HG02870 (cell line): ENCODE measurements around the gene SLC25A1.

Source experiments
- ATAC-seq: cut with Tn5 transposase; IDR thresholded peaks from one replicate; pipeline ENCODE4 v1.9.1; 2021; ENCODE audit warnings: mild to moderate bottlenecking, moderate library complexity; ENCODE audit not compliant: unreplicated experiment

Gene SLC25A1

DNA sequence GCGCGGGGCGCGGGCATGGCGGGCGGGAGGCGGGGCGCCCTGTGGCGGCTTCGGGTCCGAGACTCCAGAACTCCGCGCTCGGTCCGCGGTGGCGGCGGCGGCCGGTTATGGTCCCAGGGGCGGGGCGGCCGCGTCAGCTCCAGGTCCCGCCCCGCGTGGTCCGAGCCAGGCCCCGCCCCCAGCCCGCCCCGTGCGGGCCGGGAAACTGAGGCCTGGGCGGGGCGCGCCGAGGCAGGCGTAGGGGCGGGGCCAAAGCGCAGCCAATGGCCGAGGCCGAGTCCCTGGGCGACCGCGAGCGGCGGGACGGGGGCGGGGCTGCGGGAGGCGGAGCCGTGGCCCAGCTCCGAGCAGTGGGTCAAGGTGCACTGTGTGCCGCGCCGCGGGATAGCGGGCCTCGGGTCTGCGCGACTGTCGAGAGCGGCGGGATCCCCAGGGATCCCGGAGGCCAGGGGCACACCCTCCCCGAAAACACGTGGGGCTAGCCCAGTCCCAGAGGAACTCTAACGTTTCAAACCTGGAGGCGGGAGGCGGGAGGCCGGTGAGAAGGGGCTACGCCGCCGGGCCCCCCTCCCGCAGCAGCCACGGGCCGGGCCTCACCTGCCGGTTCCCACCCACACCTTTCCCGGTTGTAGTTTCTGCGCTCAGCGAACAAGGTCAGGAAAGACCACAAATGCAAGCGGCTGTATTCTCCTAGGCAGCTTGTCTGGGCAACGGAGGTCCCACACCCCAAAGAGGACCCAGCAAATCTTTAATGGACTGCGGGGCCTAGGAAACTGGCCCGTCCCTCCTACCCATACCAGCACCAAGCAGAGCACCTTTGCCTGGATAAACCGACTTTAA is at the start of gene SLC25A1:
TSS of gene SLC25A1 (minus strand) at position 80 of the 840 bp plus-strand sequence. CDS start at position 17, 63 bp downstream.
- ATAC-seq = peak; percentile 60

DNA sequence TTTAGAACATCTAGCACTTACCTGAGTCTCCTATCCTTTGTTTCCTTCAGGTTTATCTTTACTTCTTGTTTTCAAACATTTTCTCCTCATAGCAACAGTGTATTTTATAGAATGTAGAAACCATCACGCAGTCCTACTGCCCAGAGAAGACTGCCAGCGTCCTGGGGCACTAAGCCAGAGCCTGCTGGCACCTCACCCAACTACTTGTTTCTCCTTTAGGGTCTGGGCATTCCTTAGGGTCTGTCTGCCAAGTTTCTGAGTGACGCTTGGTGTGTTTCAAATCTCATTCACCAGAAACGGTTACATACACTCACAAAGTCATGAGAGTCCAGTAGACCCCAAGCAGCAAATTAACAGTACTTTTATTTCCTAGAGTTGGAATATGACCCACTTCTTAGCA is 49.6 kb upstream of the SLC25A1 start:
- ATAC-seq = no peak

DNA sequence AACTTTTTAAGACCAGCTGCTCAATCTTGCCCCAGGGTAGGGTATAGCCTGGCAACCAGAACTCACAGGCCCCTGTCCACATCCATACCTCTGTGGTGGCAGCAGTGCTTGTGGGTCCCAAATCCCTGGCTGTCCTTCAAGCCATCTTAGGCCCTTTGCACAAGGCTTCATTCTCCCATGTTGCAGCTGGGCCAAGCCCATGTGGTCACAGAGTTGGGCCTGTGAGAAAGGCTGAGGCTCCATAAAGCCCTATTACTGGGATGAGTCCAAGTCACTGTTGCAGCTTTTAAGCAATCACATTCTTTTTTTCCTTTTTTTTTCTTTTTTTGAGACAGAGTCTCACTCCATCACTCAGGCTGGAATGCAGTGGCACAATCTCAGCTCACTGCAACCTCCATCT is 47.9 kb upstream of the SLC25A1 start:
- ATAC-seq = no peak

DNA sequence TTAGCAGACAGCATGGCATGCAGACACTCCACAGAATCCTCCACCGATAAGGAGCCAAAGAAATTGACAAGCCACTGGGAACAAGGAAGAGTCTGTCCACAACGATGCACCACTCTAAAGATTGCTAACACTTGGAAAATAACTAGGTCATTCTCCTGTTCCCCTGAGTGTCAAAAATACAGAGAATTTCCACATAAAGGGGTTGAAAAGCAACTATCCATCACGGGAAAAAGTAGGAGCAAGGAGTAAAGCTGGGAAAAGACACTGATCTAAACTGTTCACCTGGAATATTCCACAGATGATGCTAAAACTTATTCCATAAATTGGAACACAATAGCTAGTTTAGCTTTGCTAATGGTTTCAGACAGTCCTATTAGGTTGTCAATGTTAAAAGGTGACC is 47.0 kb upstream of the SLC25A1 start:
- no peak for ATAC-seq

DNA sequence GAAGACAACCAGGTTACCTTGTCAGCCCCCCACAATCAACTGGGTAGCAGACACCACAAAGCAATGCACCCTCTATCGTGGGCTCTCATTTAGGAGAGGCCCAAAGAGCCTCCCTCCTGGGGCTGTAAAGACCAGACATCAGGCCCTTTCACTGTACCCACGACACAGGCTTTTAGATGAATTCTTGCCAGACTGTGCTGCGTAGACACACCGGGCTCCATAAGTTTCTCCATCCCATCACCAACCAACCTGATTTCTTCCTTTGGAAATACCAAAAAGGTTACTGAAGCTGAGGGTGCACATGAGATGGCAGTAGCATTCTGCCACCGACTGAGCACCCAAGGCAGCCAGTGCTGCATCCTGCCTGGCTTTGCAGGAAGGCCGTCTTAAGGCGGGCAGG is 46.4 kb upstream of the SLC25A1 start:
- no peak for ATAC-seq

DNA sequence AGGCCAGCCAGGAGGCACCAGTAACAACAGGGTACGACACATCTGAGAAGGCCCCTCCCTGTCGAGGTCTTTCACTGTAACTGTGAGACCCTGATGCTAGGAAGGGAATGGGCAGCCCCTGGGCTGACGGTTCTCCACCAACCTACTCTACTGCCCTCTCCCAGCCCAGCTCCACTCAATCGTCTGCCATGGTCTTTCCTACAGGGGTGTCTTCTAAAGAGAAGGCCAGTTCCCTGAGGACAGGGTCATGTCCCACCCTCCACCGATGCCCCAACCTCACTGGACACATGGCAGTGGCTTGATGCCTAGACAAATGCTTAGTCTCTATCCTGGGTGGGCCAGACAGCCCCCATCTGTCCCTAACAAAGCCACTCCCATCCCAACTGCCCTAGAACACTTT is 46.0 kb upstream of the SLC25A1 start:
- no peak for ATAC-seq

DNA sequence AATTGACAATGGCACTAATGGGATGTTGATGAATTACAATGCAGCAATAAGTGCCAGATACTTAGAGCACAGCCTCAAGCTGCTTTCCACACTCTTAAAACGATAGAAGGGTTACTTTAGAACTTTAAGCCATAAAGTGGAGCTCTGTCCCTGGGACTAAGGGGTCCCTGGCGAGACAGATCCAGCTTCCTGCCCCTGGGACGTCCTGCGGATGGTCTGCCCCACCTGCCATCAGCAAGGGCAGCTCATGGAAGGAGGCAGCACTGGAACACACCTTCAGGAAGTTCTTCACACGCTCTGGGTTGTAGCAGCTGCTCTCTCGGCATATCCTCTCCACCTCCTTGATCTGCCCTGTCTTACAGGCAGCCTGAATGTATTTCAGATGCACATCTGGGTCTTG is 45.1 kb upstream of the SLC25A1 start:
- no peak for ATAC-seq

DNA sequence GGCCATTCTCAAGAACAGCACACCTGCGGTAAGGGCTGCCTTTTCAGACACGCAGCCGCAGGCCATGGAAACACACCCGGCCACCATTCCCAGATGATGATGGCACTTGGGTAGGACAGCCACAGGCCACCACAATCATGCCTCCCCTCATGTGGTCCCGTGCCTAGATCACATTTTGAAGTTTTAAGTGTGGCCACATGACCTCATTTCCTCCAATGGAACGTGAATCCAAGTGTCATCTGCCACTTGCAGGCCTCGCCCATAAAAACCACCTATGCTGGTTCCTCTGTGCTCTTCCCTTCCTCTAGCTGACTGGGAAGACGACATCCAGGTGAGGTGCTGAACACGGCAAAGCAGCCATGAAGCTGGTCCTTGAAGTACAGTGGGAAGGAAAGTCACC is 44.6 kb upstream of the SLC25A1 start:
- ATAC-seq = no peak

DNA sequence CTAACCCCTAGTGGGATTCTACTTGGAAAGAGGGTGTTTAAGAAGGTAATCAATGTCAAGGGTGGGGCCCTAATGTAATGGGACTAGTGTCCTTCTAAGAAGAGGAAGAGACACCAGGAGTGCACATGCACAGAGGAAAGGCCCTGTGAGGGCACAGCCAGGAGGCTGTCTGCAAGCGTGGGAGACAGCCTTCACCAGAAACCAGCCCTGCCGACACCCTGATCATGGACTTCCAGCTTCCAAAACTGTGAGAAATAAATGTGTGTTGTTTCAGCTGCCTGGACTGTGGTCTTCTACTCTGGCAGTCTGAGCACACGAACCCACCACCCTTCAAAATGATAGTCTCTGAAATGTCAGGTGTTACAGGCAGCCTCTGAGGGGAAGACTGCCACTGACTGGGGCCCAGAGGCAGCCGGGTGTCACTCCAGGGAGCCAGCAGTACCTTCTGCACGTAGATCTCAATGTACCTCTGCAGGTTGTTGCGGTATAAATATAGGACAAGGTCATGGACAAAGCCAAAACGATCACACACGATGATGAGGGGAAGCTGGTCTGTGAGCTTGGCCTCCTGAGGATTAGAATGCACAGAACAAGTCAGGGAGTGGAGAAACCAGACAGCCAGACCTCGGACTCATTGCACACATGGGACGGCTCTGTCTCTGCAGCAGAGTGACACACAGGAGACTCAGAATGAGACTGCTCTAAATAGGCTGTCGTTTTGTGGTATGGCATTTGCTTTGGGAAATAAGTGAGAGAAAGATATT is 43.9 kb upstream of the SLC25A1 start:
- ATAC-seq = no peak

DNA sequence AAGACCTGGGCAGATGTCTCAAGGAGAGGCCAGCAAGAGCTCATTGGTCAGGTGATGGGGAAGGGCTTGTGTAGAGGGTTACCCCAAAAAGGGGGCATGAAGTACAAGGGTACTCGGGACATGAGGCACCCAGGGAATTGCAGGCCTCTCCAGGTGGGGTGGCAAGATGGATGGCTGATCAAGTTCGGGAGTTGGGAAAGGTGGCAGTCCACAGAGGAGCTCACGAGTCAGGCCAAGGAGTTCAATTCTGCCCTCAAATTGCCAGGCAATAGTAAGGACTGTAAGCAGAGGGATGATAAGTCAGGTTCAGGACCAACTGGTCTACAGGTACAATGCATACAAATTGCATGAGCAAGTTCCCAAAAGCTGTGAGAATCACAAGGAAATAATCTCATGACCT is 42.3 kb upstream of the SLC25A1 start:
- no peak for ATAC-seq

DNA sequence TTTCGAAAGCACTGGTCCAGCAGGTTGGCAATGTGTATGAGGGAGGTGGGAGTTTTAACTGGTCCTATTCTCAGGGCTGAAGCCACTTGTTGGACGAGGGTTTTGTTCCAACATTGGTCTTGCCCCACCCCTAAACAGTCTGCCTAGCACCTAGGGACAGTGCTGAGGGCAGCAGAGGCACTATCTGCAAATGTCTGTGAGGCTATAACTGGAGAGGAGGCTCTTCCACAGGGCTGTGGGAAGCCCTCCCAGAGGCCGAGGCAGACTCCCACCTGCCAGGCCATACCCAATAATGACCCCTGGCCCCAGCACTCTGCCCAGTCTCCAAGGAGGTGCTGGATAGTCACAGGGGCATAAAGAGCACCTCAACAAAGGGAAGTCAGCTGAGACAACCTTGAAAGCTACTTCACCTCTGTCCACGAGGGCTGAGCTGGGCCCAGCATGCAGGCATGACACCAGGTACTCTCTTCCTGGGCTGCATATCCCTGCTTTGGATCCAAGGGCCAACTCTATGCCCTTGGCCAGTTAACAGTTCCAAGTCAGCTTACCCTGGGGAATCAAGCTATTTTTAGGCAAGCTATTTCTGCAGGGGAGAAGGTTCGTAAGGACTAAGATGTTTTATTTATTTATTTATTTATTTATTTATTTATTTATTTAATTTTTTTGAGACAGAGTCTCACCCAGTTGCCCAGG is 40.2 kb upstream of the SLC25A1 start:
- ATAC-seq = no peak

DNA sequence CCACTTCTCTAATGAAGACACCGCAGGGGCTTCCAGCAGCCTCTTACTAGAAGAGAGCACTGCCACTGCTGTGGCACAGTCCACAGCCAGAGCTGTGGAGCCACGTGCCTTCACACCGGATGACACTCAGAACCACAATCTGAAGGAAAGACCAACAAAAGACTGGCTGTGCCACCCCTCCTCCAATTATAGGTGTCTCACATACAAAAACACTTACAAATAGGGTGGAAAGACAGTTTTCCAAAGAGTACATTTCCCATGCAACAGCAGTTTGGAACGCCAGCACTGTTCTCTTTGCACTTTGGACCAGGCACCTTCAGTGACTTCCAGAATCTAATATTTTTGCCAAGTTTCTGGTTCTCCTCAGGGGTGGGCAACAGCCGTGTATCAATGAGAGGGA is 38.0 kb upstream of the SLC25A1 start:
- no peak for ATAC-seq

DNA sequence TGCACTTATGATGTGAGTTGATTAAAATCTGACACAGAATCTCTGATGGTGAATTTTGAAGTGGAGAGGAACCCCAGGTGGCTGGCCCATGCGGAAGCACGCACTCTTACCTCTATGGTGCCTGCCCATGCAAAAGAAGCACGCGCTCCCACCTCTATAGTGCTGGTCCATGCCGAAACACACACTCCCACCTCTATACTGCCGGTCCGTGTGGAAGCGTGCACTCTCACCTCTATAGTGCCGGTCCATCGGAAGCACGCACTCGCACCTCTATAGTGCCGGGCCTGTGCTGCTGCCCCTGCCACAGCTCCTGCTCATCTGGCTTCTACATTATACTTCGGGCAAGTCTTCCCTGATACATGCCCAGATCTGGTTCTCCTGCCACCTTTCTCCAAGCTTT is 36.8 kb upstream of the SLC25A1 start:
- ATAC-seq = no peak

DNA sequence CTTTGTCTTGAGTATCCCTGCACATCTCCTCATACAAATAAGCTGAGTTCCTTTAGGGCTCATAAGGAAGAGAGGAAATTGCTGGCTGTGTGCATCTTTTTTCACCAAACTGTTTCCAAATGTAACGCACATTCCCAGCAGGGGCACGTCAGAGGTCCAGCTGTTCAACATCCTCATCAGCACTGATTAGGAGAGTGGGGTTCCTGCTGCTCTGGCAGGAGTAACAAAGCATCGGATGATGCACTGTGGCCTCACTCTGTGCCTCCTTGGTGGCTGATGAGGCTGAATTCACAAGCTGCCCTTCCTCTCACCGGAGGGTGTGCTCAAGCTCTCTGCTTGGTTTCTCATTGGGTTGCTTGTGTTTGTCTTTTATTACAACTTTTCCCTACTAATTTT is 35.5 kb upstream of the SLC25A1 start:
- no peak for ATAC-seq

DNA sequence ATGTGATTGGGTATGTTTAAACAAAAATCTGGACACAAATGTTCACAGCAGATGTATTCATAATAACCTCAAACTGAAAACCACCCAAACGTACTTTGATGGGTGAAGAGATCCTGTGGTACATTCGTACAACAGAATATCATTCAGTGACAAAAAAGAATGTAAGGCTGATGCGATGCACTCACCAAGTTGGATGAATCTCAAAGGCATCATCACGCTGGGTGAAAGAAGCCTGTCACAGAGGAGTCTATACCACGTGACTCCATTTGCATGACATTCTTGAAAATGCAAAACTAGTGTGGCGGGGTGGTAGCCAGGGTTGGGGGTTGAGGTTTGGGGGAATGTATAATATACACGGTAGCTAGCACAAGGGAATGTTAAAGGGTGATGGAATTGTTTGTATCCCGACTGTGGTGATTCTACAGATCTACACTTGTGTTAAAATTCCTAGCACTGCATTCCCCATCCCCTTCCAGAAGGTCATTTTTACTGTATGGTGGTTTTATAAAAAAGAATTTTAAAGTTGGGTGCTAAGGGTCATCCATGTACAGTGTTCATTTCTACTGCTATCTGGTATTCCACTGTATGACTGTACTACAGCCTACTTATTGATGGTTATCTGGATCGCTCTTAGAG is 35.0 kb upstream of the SLC25A1 start:
- ATAC-seq = no peak

DNA sequence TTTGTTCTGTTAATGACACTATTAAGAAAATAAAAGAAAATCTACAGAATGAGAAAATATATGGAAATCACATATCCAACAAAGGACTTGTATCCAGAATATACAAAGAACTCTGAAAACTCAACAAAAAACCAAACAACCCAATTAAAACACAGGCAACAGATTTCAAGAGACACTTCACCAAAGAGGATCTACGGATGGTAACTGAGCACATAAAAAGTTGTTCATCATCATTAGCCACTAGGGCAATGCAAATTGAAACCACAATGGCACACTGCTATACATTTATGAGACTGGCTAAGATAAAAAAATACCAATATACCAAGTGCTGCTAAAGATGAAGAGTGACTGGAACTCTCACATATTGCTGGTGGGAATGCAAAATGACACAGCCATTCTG is 34.5 kb upstream of the SLC25A1 start:
- ATAC-seq = no peak

DNA sequence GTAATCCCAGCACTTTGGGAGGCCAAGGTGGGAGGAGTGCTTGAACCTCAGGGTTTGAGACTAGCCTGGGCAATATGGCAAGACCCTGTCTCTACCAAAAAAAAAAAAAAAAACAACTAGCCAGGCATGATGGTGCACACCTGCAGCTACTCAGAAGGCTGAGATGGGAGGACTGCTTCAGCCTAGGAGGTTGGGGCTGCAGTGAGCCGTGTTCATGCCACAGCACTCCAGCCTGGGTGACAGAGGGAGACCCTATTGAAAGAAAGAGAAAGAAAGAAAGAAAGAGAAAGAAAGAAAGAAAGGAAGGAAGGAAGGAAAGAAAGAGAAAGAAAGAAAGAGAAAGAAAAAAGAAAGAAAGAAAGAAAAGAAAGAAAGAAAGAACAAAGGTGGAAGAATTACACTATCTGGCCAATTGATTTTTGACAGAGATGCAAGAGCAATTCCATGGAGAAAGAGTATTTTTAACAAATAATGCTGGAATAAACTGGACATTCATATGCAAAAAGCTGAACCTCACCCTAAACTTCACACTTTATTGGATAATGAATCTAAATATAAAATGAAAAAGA is 33.9 kb upstream of the SLC25A1 start:
- no peak for ATAC-seq

DNA sequence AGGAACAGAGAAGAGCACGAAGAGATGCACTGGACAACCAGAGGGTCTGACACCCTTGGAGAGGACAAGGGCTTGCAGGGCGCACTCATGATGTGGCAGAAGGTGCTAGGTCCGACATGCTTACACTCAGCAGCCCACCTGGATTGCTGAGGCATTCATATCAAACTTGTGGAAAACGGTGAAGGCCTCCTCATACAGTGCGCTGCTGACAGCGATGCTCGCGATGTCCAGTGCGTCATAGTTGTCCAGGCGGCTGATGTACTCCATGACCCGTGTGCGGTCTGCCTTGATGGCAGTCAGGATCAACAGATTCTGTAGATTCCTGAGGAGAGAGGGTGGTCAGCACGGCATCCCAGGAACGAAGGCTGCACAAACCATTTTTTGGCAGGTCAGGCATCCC is 31.7 kb upstream of the SLC25A1 start:
- ATAC-seq = no peak

DNA sequence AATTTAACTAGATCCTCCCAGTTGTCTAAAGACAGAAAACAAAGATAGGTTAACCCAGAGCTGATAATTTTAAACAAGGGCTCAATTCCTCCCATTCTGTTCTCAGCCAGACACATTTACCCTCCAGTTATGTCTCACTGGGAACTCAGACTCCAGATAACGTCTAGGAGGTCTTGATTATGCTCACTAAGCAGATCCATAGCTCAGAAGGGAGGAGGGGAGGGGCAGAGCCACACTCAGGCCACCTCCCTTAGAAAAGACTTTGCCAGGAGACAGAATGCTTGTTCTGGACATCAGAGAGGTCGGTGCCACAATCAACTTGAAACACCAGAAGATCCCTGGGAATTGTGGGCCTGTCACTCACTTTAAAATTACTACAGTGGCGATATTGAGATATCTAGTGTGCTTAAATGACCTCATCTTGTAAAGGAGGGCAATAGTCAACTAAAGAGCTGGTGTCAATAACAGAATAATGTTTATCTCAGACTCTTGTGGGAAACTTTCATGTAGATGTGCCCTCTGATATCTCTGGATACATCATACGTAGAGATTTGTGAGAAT is 29.8 kb upstream of the SLC25A1 start:
- ATAC-seq = no peak

DNA sequence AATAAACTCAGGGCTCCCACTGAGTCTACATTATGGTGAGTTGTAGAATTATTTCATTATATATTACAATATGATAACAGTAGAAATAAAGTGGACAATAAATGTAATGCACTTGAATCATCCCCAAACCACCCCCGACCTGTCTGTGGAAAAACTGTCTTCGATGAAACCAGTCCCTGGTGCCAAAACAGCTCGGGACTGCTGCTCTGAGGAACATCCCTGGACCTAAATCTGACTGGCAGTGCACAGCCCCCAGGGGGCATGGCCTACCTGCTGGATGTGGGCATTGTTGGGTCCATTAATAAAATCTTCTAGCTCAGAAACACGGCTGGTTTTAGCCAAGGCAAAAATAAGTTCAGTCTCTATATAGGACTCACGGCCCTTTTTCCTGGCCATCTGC is 29.3 kb upstream of the SLC25A1 start:
- ATAC-seq = no peak

DNA sequence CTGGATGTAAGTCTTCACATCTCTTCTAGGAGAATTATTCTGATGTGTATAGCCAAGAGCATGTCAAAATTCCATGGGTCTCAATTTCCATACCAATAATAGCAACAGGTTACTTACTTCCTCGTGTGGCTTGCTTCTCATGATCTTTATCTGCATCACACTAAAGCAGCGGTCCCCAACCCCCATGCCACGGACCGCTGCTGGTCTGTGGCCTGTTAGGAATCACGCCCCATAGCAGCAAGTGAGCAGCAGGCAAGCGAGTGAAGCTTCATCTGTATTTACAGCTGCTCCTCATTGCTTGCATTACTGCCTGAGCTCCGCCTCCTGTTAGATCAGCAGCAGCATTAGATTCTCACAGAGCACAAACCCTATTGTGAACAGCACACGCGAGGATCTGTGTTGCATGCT is 28.9 kb upstream of the SLC25A1 start:
- ATAC-seq = no peak
